ENCODE measurements around the gene GRAMD4.
A peak's percentile ranks its signal among the peaks of the same experiment; 100 is the strongest.

Gene GRAMD4

DNA sequence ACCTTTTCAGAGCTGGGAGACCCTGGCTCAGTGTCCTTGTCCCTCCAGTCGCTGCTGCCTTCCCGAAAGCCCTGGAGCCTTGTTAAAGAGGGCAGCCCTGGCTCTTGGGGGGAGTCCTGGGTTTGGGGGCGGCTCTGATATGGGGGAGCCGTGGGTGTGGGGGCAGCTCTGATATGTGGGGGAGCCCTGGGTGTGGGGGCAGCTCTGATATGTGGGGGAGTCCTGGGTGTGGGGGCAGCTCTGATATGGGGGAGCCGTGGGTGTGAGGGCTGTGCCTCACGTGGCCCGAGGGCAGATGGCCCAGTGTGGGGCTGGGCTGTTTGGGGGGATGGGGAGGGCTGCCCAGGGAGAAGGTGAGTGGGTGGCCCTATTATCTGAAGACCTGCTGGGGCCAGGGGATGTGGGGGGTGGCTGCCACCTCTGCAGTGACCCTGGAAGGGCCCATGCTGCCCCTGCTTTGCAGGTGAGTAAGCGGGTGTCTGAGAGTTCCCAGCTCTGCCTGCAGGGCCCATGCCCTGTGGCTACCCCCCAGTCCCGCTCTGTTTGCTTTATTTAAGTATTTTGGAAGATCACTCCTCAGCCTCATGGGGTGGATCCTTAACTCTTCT is 30.9 kb upstream of the GRAMD4 start:
- Mint-ChIP-seq H3K4me1 (ENCODE audit: low read depth) (peaks cover 31% of the 10 kb centered on the region), H3K27ac (peak overlapping the region; percentile 49), H3K9me3 (no peaks in the 10 kb centered on the region), H3K27me3 (ENCODE audit: low read depth) (no peaks in the 10 kb centered on the region), H3K36me3 (ENCODE audit: low read depth) (no peaks in the 10 kb centered on the region), H3K4me3 (no peak overlapping the region)

DNA sequence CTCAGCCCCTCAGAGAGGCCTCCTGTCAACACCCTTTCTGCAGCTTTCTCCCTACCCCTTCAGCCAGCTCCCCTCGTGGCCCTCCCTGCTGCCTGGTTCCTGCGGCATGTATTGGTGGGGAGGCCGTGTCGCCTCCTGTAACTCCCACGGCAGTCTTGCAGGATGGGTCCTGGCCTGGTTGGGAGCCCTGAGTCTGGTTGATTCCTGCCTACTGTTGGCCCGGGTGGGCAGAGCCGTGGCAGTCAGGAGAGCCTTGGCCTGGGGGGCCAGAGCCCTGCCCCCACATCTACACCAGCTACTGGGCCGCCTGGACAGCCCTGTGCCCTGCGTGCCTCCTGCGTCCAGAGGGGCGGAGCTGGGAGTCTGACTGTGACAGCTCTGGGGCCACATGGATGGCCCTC is 30.3 kb upstream of the GRAMD4 start:
- peak overlapping the region; percentile 57 for H3K27ac Mint-ChIP-seq
- no peak overlapping the region for H3K4me3 Mint-ChIP-seq
- H3K36me3 Mint-ChIP-seq (ENCODE audit: low read depth) = no peaks in the 10 kb centered on the region
- peaks cover 31% of the 10 kb centered on the region for H3K4me1 Mint-ChIP-seq (ENCODE audit: low read depth)
- no peaks in the 10 kb centered on the region for H3K9me3 Mint-ChIP-seq
- H3K27me3 Mint-ChIP-seq (ENCODE audit: low read depth) = no peaks in the 10 kb centered on the region

GRCh38 chr22:46590334-46590733 is 29.9 kb upstream of the GRAMD4 start:
- H3K9me3 Mint-ChIP-seq = no peaks in the 10 kb centered on the region
- H3K4me3 Mint-ChIP-seq = no peak overlapping the region
- H3K4me1 Mint-ChIP-seq (ENCODE audit: low read depth) = peaks cover 31% of the 10 kb centered on the region
- H3K36me3 Mint-ChIP-seq (ENCODE audit: low read depth) = no peaks in the 10 kb centered on the region
- H3K27ac Mint-ChIP-seq = peak overlapping the region; percentile 49
- no peaks in the 10 kb centered on the region for H3K27me3 Mint-ChIP-seq (ENCODE audit: low read depth)

DNA sequence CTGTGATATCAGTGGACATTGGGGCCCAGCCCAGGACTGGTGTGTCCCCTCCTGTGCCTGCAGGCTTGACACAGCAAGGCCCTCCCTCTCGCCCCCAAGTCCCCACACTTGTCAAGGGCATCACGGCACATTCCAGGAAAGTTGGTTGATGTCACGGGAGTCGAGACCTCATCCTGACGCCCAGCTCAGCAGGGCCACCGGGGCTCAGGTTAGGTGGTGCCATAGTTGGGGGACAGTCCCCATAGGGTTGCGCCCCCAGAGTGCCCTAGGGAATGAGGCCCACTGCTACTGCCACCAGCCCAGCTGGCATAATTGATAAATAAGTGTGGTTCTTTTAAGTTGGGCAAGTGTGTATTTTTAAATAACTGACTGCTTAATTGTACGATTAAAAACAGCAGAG is 28.3 kb upstream of the GRAMD4 start:
- peak overlapping the region; percentile 65 for H3K4me3 Mint-ChIP-seq

DNA sequence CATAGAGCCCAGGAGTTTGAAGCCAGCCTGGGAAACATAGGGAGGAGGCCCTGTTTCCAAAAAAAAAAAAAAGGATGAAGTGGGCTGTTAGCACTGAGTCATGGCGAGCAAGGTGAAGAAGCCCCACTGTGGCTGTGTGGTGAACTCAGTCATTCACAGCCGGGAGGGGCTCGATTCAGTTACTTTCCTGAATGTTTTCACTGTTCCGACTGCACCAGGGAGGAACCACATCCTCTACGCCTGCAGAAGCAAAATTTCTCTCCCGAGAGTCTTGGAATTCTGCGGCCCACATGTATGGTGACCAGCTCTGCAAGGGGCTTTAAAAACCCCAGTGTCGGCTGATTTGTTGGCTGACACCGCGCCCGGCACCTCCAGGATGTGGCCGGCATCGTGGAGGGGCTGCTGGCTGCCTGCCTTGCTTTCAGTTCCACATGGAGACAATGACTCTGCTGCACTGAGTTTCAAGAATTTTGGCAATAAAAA is 27.8 kb upstream of the GRAMD4 start:
- H3K36me3 Mint-ChIP-seq (ENCODE audit: low read depth) = no peaks in the 10 kb centered on the region
- no peaks in the 10 kb centered on the region for H3K9me3 Mint-ChIP-seq
- peak overlapping the region; percentile 65 for H3K4me3 Mint-ChIP-seq
- no peaks in the 10 kb centered on the region for H3K27me3 Mint-ChIP-seq (ENCODE audit: low read depth)
- peaks cover 25% of the 10 kb centered on the region for H3K4me1 Mint-ChIP-seq (ENCODE audit: low read depth)
- peak overlapping the region; percentile 93 for H3K27ac Mint-ChIP-seq

More for the DNA sequence above, 28.3 kb upstream of the GRAMD4 start:
- peaks cover 30% of the 10 kb centered on the region for H3K4me1 Mint-ChIP-seq (ENCODE audit: low read depth)
- peak overlapping the region; percentile 93 for H3K27ac Mint-ChIP-seq
- no peaks in the 10 kb centered on the region for H3K27me3 Mint-ChIP-seq (ENCODE audit: low read depth)
- no peaks in the 10 kb centered on the region for H3K36me3 Mint-ChIP-seq (ENCODE audit: low read depth)
- no peaks in the 10 kb centered on the region for H3K9me3 Mint-ChIP-seq

GRCh38 chr22:46593211-46593681 is 26.9 kb upstream of the GRAMD4 start:
- H3K27me3 Mint-ChIP-seq (ENCODE audit: low read depth) = no peaks in the 10 kb centered on the region
- no peaks in the 10 kb centered on the region for H3K36me3 Mint-ChIP-seq (ENCODE audit: low read depth)
- peak overlapping the region; percentile 93 for H3K27ac Mint-ChIP-seq
- no peaks in the 10 kb centered on the region for H3K9me3 Mint-ChIP-seq
- peaks cover 19% of the 10 kb centered on the region for H3K4me1 Mint-ChIP-seq (ENCODE audit: low read depth)
- H3K4me3 Mint-ChIP-seq = no peak overlapping the region

DNA sequence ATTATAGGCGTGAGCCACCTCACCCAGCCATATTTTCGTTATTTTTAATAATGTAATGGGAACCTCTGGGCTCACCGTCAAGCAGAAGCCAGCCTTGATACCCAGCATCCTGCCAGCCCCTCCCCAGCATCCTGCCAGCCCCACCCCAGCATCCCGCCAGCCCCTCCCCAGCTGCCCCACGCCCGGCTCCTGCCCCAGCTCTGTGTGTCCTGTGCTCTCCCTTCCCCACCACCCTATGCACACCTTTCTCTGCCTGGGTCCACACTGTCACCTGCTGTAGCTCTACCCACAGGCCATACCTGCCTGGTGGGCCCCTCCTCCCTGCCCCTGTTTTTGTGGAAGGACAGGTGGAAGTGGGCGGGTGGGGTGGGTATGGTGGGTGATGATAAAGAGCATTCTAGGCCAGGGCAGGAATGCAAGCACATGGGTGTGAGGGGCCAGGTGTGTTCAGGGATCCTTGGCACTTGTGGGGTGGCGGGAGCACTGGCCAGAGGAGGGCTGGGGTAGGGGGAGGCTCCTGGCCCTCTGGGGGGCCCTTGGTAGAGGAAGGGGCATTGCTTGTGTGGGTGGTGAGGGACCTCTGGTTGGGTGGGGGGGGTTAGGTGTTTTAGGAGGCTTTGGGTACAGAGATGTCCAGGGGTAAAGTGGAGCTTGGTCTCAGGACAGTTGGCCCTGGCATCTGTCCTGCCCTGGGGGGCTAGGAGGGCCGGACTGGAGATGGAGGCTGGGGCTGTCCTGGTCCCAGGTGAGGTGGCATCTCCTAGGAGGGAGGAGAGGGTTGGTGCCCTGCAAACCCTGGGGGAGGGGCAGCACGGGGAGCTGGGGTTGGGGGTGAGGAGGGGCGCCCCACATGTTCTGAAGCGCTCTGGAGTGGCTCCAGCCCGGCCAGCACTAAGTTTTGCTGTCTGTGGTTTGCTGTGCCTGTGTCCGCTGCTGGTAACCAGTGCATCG is 25.9 kb upstream of the GRAMD4 start:
- H3K27me3 Mint-ChIP-seq (ENCODE audit: low read depth) = no peaks in the 10 kb centered on the region
- no peaks in the 10 kb centered on the region for H3K36me3 Mint-ChIP-seq (ENCODE audit: low read depth)
- peaks cover 18% of the 10 kb centered on the region for H3K4me1 Mint-ChIP-seq (ENCODE audit: low read depth)
- no peak overlapping the region for H3K4me3 Mint-ChIP-seq
- no peaks in the 10 kb centered on the region for H3K9me3 Mint-ChIP-seq
- no peak overlapping the region for H3K27ac Mint-ChIP-seq

GRCh38 chr22:46594947-46595298 is 25.3 kb upstream of the GRAMD4 start:
- Mint-ChIP-seq H3K27ac (no peak overlapping the region), H3K36me3 (ENCODE audit: low read depth) (no peaks in the 10 kb centered on the region), H3K27me3 (ENCODE audit: low read depth) (no peaks in the 10 kb centered on the region), H3K9me3 (no peaks in the 10 kb centered on the region), H3K4me1 (ENCODE audit: low read depth) (peaks cover 17% of the 10 kb centered on the region), H3K4me3 (no peak overlapping the region)

- Mint-ChIP-seq H3K36me3 (ENCODE audit: low read depth) (no peaks in the 10 kb centered on the region), H3K27me3 (ENCODE audit: low read depth) (no peaks in the 10 kb centered on the region), H3K9me3 (no peaks in the 10 kb centered on the region), H3K4me3 (no peak overlapping the region), H3K4me1 (ENCODE audit: low read depth) (peaks cover 14% of the 10 kb centered on the region), H3K27ac (no peak overlapping the region)
These were observed 24.6 kb upstream of the GRAMD4 start for GRCh38 chr22:46595545-46595944.

DNA sequence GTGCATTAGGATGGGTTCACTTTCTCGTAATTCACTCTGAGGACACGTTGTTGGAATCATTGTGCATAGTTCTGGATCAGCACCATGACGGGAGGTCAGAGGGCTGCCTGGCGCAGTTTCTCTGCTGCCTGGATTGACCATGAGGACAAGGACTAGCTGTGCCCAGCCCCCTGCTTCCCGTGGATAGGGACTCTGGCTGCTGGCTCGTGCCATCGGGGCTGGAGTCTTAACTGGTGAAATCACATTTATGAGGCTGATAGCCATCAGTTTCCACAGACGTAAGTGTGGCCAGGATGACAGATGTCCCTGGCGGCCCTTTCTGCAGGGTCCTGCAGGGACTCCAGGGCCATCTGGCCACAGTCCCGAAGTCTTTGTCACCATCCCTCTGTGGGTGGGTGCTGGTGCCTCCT is 24.1 kb upstream of the GRAMD4 start:
- Mint-ChIP-seq H3K27me3 (ENCODE audit: low read depth) (no peaks in the 10 kb centered on the region), H3K36me3 (ENCODE audit: low read depth) (no peaks in the 10 kb centered on the region), H3K27ac (no peak overlapping the region), H3K9me3 (no peaks in the 10 kb centered on the region), H3K4me3 (no peak overlapping the region), H3K4me1 (ENCODE audit: low read depth) (peaks cover 14% of the 10 kb centered on the region)

DNA sequence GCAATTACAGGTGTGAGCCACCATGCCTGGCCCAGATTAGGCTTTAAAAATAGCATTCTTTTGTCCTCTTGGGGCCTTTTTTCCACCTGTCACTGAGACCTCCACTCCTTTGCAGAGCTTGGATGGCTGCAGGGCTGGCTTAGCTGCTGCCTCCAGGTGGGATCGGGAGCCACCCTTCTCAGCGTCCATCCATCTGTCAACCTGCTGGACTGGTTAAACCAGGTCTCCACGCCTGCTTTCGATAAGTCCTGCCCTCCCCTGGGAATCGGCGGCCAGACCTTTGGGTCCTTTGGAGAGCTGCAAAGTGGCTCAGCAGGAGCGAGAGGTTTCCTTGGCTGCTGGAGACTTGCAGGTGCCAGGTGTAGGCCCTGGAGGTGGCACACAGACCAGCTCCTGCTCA is 23.4 kb upstream of the GRAMD4 start:
- no peak overlapping the region for H3K27ac Mint-ChIP-seq
- H3K4me3 Mint-ChIP-seq = no peak overlapping the region
- no peaks in the 10 kb centered on the region for H3K27me3 Mint-ChIP-seq (ENCODE audit: low read depth)
- no peaks in the 10 kb centered on the region for H3K36me3 Mint-ChIP-seq (ENCODE audit: low read depth)
- no peaks in the 10 kb centered on the region for H3K9me3 Mint-ChIP-seq
- H3K4me1 Mint-ChIP-seq (ENCODE audit: low read depth) = peaks cover 14% of the 10 kb centered on the region

DNA sequence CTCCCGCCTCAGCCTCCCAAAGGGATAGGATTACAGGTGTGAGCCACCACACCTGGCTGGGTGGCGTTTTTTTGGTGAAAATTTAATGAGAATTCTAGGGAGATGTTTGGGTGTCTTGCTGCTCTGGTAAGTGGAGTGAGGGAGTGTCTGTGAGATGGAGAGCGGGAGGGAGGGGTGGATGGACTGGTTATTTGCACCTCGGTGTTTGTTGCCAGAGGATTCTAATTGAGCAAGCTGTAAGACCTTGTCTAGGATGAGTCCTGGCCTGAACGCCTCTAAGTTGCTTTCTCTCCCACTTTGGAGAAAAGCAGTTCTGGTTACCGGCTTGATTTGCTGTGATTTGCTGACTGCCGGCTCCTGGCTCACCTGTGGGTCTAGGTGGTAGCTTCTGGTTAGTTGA is 22.0 kb upstream of the GRAMD4 start:
- H3K4me1 Mint-ChIP-seq (ENCODE audit: low read depth) = peaks cover 2% of the 10 kb centered on the region
- H3K4me3 Mint-ChIP-seq = no peak overlapping the region
- H3K36me3 Mint-ChIP-seq (ENCODE audit: low read depth) = no peaks in the 10 kb centered on the region
- H3K27ac Mint-ChIP-seq = no peak overlapping the region
- no peaks in the 10 kb centered on the region for H3K9me3 Mint-ChIP-seq
- no peaks in the 10 kb centered on the region for H3K27me3 Mint-ChIP-seq (ENCODE audit: low read depth)

DNA sequence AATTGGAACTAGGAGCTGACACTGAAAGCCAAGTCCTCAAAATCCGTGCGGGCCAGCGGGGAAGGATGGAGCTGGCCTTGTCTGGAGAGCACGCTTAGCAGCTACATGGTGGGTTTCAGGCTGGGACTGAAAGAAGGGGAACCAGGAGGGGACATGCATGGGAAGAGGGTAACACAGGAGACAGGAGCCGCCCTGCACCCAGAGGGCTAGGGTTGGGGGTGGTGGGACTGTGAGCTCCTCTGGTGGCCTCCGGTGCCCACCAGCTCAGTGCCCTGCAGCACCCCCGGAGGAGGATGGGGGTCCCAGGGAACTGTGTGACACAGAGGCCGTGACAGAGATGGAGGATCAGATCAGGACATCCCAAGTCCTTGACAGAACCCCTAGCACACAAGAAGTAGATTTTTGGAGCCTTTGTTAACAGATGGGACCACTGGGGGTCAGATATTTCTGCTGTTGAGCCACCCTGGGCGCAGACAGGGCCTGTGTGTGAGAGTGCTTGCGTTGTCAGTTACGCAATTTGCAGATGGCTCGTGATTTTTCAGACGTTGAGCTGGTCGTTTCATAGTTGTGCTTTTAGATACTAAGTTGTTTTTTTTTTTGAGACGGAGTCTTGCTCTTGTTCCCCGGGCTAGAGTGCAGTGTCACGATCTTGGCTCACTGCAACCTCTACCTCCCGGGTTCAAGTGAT is 21.3 kb upstream of the GRAMD4 start:
- no peaks in the 10 kb centered on the region for H3K9me3 Mint-ChIP-seq
- peaks cover 5% of the 10 kb centered on the region for H3K4me1 Mint-ChIP-seq (ENCODE audit: low read depth)
- H3K36me3 Mint-ChIP-seq (ENCODE audit: low read depth) = peaks cover 2% of the 10 kb centered on the region
- H3K27me3 Mint-ChIP-seq (ENCODE audit: low read depth) = no peaks in the 10 kb centered on the region
- H3K4me3 Mint-ChIP-seq = no peak overlapping the region
- no peak overlapping the region for H3K27ac Mint-ChIP-seq

DNA sequence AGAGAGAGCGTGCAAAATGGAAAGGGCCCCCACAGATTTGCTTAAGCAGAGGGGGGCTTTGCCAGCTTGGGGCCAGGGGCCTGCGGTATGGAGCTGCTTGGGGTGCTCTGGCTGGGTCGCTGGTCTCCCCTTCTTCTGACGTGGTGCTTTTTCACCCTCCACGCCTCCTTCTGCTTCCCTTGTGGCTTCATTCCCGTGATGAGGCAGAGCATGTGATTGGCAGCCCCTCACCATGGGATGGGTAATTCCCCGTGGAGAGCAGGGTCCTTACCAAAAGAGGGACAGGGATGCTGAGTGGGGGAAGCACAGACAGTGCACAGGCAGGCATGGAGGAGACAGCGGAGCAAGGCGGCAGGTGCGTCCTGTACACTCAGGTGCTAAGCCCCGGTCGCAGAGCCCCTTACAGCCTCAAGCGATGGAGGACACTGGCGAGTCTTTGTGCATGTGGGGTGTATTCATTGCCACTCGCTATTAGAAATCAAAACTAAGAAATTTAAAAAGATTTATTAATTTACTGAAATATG is 19.9 kb upstream of the GRAMD4 start:
- Mint-ChIP-seq H3K36me3 (ENCODE audit: low read depth) (peaks cover 8% of the 10 kb centered on the region), H3K27me3 (ENCODE audit: low read depth) (no peaks in the 10 kb centered on the region), H3K27ac (no peak overlapping the region), H3K4me1 (ENCODE audit: low read depth) (peaks cover 15% of the 10 kb centered on the region), H3K4me3 (no peak overlapping the region), H3K9me3 (peaks cover 1% of the 10 kb centered on the region)
